ENCODE data around the gene VGLL2.

DNA sequence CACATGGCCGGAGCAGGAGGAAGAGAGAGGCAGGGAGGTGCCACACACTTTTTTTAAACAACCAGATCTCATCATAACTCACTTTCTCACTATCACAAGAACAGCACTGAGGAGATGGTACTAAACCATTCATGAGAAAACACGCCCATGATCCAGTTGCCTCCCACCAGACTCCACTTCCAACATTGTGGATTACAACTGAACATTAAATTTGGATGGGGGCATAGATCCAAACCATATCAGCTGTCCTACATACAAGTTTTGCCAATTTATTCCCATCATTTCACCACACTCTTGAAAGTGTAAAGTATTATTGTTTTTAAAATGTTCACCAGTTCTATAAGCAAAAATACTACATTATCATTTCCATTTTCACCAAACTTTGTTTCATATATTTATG lies 33.9 kb upstream of the VGLL2 start:
- no peak for TF ChIP-seq EZH2phosphoT487 (IDR thresholded peaks at IDR 0.05; ENCODE audit: borderline replicate concordance)
- TF ChIP-seq, protein P1, sequence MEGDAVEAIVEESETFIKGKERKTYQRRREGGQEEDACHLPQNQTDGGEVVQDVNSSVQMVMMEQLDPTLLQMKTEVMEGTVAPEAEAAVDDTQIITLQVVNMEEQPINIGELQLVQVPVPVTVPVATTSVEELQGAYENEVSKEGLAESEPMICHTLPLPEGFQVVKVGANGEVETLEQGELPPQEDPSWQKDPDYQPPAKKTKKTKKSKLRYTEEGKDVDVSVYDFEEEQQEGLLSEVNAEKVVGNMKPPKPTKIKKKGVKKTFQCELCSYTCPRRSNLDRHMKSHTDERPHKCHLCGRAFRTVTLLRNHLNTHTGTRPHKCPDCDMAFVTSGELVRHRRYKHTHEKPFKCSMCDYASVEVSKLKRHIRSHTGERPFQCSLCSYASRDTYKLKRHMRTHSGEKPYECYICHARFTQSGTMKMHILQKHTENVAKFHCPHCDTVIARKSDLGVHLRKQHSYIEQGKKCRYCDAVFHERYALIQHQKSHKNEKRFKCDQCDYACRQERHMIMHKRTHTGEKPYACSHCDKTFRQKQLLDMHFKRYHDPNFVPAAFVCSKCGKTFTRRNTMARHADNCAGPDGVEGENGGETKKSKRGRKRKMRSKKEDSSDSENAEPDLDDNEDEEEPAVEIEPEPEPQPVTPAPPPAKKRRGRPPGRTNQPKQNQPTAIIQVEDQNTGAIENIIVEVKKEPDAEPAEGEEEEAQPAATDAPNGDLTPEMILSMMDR (conservative IDR thresholded peaks at IDR 0.05; ENCODE audit: low read length) = no peak

All from Loucy (cell line).